ENCODE data around the gene FHAD1.
"Not testable (repeated sequence)": the region's sequence is repeated elsewhere in the genome, so short reads cannot be mapped to it uniquely, and the experiment has no call there.

FHAD1 gene

DNA sequence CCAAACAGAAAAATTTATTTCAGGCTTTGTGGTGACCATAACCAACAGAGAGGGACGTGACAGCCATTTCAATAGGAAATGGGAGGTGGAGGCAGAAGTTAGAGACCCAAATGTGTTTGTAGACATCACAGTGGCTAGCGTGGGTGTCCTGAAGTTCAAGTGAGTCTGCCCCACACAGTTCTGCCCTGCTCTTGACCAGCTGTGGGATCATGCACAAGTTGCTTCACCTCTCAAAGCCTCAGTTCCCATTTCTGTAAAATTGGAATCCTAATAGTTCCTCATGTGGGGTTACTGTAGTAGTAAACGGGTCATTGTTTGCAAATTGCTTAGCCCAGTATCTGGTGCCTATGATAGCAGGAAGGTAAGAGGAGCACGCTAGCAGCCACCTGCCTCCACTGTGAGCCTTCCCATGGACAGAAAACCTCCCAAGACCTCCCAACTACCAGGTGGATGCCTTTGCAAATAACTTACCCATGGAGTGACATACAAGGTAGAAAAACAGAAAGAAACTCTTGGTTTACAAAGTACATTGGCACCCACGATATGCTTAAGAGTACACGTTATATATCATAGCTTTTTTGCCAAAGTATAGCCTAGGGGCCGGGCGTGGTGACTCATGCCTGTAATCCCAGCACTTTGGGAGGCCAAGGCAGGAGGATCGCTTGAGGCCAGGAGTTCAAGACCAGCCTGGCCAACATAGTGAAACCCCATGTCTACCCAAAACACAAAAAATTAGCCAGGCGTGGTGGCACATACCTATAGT lies 29.1 kb downstream of the FHAD1 start:
- DNase-seq (ENCODE audit: extremely low read depth in 1 of 2, low read depth in 1 of 2): no peak

- DNase-seq (ENCODE audit: extremely low read depth in 1 of 2, low read depth in 1 of 2): no peak
These were observed 29.8 kb downstream of the FHAD1 start for GRCh38 chr1:15276691-15277446.

DNA sequence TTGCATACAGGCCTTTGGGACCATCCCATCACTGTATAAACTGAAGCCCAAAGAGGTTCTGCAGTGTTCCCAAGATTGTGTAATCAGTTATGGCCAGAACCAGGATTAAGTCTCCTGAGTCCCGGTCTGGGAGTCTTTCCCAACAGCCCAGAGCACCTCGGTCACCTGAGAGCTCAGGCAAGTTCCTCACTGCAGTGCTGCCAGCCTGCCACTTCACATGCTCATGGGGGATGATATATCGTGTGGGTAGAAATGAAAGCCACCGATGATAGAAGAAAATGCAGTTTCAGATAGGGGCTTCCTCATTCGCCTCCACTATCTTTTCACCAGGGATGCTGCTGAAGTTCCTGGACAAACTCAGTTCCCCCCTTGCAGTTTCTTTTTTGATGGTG lies 30.4 kb downstream of the FHAD1 start:
- DNase-seq (ENCODE audit: extremely low read depth in 1 of 2, low read depth in 1 of 2): no peak

DNA sequence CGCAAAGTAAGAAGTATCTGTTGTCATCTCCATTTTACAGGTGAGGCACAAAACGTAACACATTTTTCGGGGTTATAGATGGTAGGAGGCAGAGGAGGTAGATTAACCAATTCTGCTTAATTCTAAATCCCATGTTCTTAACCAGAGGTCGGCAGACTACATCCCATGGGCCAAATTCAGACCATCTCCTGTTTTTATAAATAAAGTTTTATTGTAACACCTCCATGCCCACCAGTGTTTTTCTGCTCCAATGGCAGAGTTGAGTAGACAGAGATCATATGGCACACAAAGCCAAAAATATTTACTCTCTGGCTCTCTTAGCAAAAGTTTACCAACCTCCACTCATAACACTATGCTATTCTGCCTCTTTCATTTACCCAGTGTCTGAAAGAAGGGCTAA lies 30.9 kb downstream of the FHAD1 start:
- DNase-seq (ENCODE audit: extremely low read depth in 1 of 2, low read depth in 1 of 2): no peak

DNA sequence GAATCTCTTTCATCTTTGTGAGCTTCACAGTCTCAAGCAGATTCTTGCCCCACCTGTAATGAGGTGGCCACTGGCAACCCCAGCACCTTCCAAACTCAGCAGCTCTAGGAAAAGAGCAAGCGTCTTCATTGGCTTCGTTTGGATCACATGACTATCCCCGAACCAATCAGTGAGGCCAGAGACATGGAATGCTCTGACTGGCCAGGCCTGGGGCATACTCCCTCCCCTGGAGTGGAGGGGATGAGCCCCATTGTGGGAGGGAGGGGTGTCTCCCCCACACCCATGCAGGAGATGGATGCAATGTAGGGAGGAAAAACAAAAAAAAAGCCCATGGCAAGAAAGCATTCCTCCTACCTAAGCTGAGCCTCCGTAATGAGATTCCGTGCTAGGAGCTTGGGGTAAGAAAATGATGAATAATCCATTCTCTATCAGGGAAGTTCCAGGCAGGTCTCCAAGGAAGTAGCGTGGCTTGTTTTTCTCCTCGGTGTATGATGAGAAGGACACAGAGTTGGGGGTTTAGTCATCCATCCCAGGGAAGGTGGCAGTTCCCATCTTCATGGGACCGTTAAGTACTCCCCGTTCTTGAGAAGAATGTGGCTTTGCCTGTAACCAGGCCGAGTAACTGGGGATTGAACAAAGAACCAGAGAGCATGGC lies 32.7 kb downstream of the FHAD1 start:
- no peak for DNase-seq (ENCODE audit: extremely low read depth in 1 of 2, low read depth in 1 of 2)

GRCh38 chr1:15280416-15280815 lies 33.4 kb downstream of the FHAD1 start:
- no peak for DNase-seq (ENCODE audit: extremely low read depth in 1 of 2, low read depth in 1 of 2)

DNA sequence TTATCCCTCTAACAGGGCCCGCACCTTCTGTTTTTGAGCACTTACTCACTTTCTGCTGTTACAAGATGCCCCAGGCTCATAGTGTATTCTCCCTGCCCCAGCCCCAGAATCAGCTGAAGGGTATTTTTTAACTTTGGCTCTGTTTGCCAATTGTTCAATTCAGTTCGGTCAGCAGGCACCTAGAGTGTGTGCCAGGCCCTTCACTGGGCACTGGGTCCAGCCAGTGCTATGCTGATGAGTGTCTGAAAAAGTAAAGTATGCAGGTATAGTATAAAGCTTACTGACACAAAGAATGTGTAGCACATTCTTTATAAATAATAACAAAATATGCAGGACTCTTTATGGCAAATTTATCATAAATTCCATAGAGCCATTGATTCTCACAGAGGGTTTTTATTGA lies 35.0 kb downstream of the FHAD1 start:
- DNase-seq (ENCODE audit: extremely low read depth in 1 of 2, low read depth in 1 of 2): no peak

GRCh38 chr1:15282810-15283474 lies 35.9 kb downstream of the FHAD1 start:
- DNase-seq (ENCODE audit: extremely low read depth in 1 of 2, low read depth in 1 of 2): no peak

DNA sequence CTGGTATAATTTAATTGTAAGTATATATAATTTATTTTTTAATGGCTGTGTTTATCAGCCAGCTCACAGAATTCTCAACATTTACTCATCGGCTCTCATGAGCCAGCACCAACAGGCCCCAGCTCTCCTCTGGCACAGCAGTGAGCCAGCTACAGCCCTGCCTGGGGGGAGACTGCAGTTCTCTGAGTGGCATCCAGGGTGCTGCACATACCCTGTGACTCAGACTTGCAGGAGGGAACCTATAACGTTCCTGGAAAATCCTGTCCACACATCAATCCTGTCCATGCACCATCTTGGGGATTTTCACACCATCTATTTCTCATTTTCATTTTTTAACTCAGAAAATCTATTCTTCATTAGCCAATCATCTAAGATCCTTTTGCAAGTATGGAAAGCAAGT lies 36.5 kb downstream of the FHAD1 start:
- no peak for DNase-seq (ENCODE audit: extremely low read depth in 1 of 2, low read depth in 1 of 2)

- DNase-seq (ENCODE audit: extremely low read depth in 1 of 2, low read depth in 1 of 2): no peak
These were observed 39.4 kb downstream of the FHAD1 start for GRCh38 chr1:15286452-15286851.

DNA sequence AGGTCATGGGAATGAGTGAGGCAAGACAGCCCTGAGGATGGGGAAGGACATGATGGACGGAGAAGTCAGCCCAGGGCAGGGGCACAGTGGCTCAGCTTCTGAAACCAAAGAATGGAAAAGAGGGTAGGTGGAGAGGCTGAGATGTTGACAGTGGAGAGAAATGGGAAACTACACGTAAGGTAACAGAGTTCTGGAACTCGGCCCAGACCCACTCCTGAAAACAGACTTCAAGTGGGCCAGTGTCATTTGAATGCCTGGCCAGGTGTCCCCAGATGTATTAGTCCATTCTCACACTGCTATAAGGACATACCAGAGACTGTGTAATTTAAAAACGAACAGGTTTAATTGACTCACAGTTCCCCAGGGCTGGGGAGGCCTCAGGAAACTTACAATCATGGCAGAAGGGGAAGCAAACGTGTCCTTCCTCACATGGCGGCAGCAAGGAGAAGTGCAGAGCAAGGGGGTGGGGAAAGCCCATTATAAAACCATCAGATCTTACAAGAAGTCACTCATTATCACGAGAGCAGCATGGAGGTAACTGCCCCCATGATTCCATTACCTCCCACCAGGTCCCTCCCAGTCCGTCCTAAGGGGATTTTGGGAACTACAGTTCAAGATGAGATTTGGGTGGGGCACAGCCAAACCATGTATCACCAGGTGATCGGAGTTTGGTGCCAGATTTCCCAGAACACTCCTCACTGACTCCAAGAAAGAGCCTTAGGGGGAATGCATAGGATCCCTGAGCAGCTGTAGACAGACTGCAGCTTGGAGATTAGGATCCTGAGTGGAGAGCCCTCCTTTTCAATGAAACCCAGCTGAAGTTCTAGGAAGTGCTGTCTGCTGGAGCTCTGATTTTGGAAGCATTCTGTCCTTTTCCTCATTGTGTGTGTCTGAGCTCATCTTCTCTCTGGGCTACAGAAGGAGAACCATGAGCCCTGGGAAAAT lies 40.3 kb downstream of the FHAD1 start:
- no peak for DNase-seq (ENCODE audit: extremely low read depth in 1 of 2, low read depth in 1 of 2)

DNA sequence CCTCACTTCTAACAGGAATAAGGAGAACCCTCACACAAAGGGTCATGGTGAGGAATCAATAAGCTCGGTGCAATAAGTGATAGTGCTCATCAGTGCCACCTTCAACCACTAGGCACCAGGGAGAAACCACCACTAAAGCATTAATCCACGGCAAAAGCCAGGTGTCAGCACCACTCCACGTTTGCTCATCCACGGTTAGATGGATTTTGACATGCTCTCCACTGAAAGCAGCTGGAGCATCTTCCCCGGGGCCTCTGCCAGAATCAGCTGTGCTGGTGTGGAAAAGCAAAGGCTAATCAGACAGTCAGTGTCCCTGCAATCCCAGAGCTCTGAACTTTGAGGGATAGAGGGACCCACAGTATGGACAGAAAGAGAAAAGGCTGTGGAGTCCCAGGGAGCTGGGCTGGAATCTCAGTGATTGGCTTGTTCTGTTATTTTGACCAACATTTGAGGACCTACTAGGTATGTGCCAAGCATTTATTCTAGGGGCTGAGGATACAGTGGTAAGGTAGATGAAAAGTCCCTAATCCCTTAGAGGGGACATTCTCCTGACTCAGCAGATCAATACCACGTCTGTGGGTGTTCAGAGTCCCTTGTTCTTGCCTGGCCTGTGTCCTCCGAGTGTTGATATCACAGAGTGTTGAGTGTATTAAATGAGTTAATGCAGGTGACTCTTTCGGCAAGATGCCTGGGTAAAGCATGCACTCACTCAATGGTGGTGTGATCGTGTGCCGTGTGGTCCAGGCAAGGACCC lies 41.3 kb downstream of the FHAD1 start:
- no peak for DNase-seq (ENCODE audit: extremely low read depth in 1 of 2, low read depth in 1 of 2)

GRCh38 chr1:15289251-15289651 lies 42.2 kb downstream of the FHAD1 start:
- no peak for DNase-seq (ENCODE audit: extremely low read depth in 1 of 2, low read depth in 1 of 2)

- no peak for DNase-seq (ENCODE audit: extremely low read depth in 1 of 2, low read depth in 1 of 2)
These were observed 43.4 kb downstream of the FHAD1 start for GRCh38 chr1:15290382-15290781.

- no peak for DNase-seq (ENCODE audit: extremely low read depth in 1 of 2, low read depth in 1 of 2)
These were observed 48.7 kb downstream of the FHAD1 start for GRCh38 chr1:15295696-15296095.

DNA sequence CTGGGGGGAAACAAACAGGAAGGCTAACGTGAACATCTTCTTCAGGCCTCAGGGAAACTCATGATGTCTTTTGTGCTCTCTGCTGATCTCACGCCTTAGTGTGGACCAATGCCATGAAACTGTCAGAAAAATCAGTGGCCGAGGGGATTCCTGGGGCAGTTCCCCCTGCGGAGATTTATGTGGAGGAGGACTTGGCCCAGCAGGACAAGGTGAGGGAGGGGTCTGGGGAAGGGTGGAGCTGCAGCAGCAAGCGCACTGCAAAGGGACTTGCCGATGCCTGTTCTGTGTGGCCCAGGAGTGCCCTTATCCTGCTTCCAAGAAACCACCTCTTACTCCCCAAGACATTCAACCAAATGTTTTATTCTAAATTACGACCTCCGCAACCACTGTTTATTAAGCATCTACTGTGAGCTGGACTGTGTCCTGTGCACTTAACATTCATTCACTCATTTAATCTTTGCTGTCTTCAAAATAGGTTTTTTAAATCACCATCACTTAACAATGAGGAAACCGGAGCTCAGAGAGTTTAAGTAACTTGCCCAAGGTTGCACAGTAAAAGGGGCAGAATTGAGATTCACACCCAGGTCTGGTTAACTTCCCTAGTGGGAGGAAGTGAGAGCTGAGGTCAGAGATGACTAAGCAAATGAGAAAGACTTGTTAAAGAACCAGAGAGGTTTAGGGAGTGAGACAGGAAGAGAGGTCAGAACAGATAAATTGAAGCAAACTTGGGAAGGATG lies 49.7 kb downstream of the FHAD1 start:
- no peak for DNase-seq (ENCODE audit: extremely low read depth in 1 of 2, low read depth in 1 of 2)

- DNase-seq (ENCODE audit: extremely low read depth in 1 of 2, low read depth in 1 of 2): not testable (repeated sequence)
These were observed 51.0 kb downstream of the FHAD1 start for GRCh38 chr1:15297975-15298374.

DNA sequence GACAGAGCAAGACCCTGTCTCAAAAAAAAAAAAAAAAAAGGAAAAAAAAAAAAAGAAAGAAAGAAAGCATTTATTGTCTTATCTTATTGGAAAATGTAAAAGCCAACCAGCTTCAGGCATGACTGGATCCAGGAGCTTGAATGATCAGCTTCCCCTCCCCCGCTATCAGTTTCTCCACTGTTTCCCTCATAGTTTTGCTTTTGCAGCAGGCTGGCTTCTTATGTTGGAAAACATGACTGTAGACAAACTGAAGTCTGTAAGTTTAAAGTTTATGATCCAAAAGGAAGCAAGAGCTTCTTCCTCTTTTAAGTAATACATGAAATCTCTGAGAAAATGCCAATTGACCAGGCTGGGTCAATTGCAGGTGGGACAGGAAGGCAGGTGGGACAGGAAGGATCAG lies 52.2 kb downstream of the FHAD1 start:
- DNase-seq (ENCODE audit: extremely low read depth in 1 of 2, low read depth in 1 of 2): no peak

GRCh38 chr1:15299806-15300205 lies 52.8 kb downstream of the FHAD1 start:
- no peak for DNase-seq (ENCODE audit: extremely low read depth in 1 of 2, low read depth in 1 of 2)
